ENCODE results near the gene KRTAP5-9.

DNA sequence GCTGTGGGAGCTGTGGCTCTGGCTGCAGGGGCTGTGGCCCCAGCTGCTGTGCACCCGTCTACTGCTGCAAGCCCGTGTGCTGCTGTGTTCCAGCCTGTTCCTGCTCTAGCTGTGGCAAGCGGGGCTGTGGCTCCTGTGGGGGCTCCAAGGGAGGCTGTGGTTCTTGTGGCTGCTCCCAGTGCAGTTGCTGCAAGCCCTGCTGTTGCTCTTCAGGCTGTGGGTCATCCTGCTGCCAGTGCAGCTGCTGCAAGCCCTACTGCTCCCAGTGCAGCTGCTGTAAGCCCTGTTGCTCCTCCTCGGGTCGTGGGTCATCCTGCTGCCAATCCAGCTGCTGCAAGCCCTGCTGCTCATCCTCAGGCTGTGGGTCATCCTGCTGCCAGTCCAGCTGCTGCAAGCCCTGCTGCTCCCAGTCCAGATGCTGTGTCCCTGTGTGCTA is 514 bp downstream of the KRTAP5-9 start:
- TF ChIP-seq, protein P1, sequence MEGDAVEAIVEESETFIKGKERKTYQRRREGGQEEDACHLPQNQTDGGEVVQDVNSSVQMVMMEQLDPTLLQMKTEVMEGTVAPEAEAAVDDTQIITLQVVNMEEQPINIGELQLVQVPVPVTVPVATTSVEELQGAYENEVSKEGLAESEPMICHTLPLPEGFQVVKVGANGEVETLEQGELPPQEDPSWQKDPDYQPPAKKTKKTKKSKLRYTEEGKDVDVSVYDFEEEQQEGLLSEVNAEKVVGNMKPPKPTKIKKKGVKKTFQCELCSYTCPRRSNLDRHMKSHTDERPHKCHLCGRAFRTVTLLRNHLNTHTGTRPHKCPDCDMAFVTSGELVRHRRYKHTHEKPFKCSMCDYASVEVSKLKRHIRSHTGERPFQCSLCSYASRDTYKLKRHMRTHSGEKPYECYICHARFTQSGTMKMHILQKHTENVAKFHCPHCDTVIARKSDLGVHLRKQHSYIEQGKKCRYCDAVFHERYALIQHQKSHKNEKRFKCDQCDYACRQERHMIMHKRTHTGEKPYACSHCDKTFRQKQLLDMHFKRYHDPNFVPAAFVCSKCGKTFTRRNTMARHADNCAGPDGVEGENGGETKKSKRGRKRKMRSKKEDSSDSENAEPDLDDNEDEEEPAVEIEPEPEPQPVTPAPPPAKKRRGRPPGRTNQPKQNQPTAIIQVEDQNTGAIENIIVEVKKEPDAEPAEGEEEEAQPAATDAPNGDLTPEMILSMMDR (IDR thresholded peaks at IDR 0.05) = no peak
- TF ChIP-seq EP300 (IDR thresholded peaks at IDR 0.05) = no peak
